Smooth muscle cell (in vitro differentiated cells): ENCODE measurements around the gene FAM81B. TPM values are rescaled to one million over a fixed set of nuclear protein-coding genes. Genes with fewer than 3 reads are reported as not detected.

Experiments used
- DNase-seq: peaks from one replicate; lab custom pipeline; 2025; ENCODE audit not compliant: unreplicated experiment; lab: John Stamatoyannopoulos, UW
- H2AFZ ChIP-seq: fragments of 200-600 bp; sonication (generic); 2 replicates; pipeline ENCODE4 v1.6.0; 2016; ENCODE audit warnings: antibody characterized with exemption, low read depth, mild to moderate bottlenecking
- H3F3A ChIP-seq: fragments of 200-600 bp; sonication (generic); 2 replicates; pipeline ENCODE4 v1.6.0; 2017; ENCODE audit warnings: antibody characterized with exemption, low read depth
- H3K27ac ChIP-seq: fragments of 200-600 bp; sonication (generic); 2 replicates; pipeline ENCODE4 v1.5.1; 2016; ENCODE audit warnings: low read depth, mild to moderate bottlenecking
- H3K27me3 ChIP-seq: fragments of 200-600 bp; sonication (generic); 2 replicates; pipeline ENCODE4 v1.6.1; 2016; ENCODE audit warnings: low read depth, mild to moderate bottlenecking
- H3K36me3 ChIP-seq: fragments of 200-600 bp; sonication (generic); 2 replicates; pipeline ENCODE4 v1.5.1; 2016; ENCODE audit warnings: low read depth
- H3K4me1 ChIP-seq: fragments of 200-600 bp; sonication (generic); 2 replicates; pipeline ENCODE4 v1.5.1; 2016; ENCODE audit warnings: low read depth
- H3K4me2 ChIP-seq: fragments of 200-600 bp; sonication (generic); 2 replicates; pipeline ENCODE4 v1.6.0; 2016; ENCODE audit warnings: mild to moderate bottlenecking
- H3K4me3 ChIP-seq: fragments of 200-600 bp; sonication (generic); 2 replicates; pipeline ENCODE4 v1.5.1; 2016; ENCODE audit warnings: mild to moderate bottlenecking
- H3K79me2 ChIP-seq: fragments of 200-600 bp; sonication (generic); 2 replicates; pipeline ENCODE4 v1.6.0; 2016; ENCODE audit warnings: low read depth, mild to moderate bottlenecking
- H3K9ac ChIP-seq: fragments of 200-600 bp; sonication (generic); 2 replicates; pipeline ENCODE4 v1.6.0; 2016; ENCODE audit warnings: low read depth
- H3K9me3 ChIP-seq: fragments of 200-600 bp; sonication (generic); replicated peaks from 2 replicates; pipeline ENCODE4 v1.5.1; 2016; ENCODE audit warnings: low read depth
- H4K20me1 ChIP-seq: fragments of 200-600 bp; sonication (generic); 2 replicates; pipeline ENCODE4 v1.6.0; 2016; ENCODE audit warnings: low read depth
- CTCF ChIP-seq: fragments of 200-600 bp; sonication (generic); IDR thresholded peaks from 2 replicates; pipeline ENCODE4 v1.5.1; 2017; ENCODE audit warnings: borderline replicate concordance, mild to moderate bottlenecking, antibody characterized with exemption; ENCODE audit not compliant: insufficient read depth, poor library complexity, severe bottlenecking
- WGBS: methylation state at CpG from one replicate; pipeline ENCODE4 v1.1.7; 2016; ENCODE audit warnings: low lambda C conversion rate; 5-methylcytosine and 5-hydroxymethylcytosine counted together
- polyA plus RNA-seq: library from polyadenylated mRNA; unstranded; fragments of >200 nt; fragmentation: Nextera tagmentation; extraction: Ambion mirVana; gene quantifications from 2 replicates; pipeline ENCODE4 v1.2.1, GENCODE V29; 2016
- total RNA-seq: library from RNA; depleted of rRNA; stranded (reverse); fragments of >200 nt; gene quantifications from 2 replicates; pipeline ENCODE4 v1.2.3, GENCODE V29; 2014

The FAM81B gene
- total and polyA plus RNA-seq, 2 experiments from 2014 or later = not detected

GRCh38 chr5:95471487-95471886 lies 80.3 kb downstream of the FAM81B start:
- Histone ChIP-seq H3K79me2 (no peaks in the 10 kb centered on the region), H3K9ac (no peak overlapping the region), H3K4me2 (peak overlapping the region; percentile 19), H3K27me3 (no peaks in the 10 kb centered on the region), H3K4me3 (no peak overlapping the region), H3K36me3 (peaks cover 16% of the 10 kb centered on the region), H3F3A (no peaks in the 10 kb centered on the region), H3K27ac (peak overlapping the region; percentile 28), H4K20me1 (peaks cover 15% of the 10 kb centered on the region), H3K4me1 (no peaks in the 10 kb centered on the region), H3K9me3 (no peaks in the 10 kb centered on the region), H2AFZ (no peak overlapping the region)
- DNase-seq = no peak
- WGBS = 95% methylated on average over 1 of the region's 1 CpG
- TF ChIP-seq CTCF = no peak

GRCh38 chr5:95471942-95472341 lies 80.8 kb downstream of the FAM81B start:
- peak overlapping the region; percentile 28 for H3K27ac ChIP-seq
- H3K79me2 ChIP-seq = no peaks in the 10 kb centered on the region
- no peak overlapping the region for H2AFZ ChIP-seq
- no peaks in the 10 kb centered on the region for H3K4me1 ChIP-seq
- DNase-seq = no peak
- no peak overlapping the region for H3K4me3 ChIP-seq
- H4K20me1 ChIP-seq = peaks cover 15% of the 10 kb centered on the region
- no peaks in the 10 kb centered on the region for H3F3A ChIP-seq
- H3K27me3 ChIP-seq = no peaks in the 10 kb centered on the region
- peak overlapping the region; percentile 19 for H3K4me2 ChIP-seq
- H3K9me3 ChIP-seq = no peaks in the 10 kb centered on the region
- peaks cover 16% of the 10 kb centered on the region for H3K36me3 ChIP-seq
- no peak overlapping the region for H3K9ac ChIP-seq
- TF ChIP-seq CTCF = no peak

GRCh38 chr5:95484421-95484820 lies 93.3 kb downstream of the FAM81B start:
- peaks cover 68% of the 10 kb centered on the region for H3K36me3 ChIP-seq
- H3K27ac ChIP-seq = no peak overlapping the region
- no peak overlapping the region for H3K9ac ChIP-seq
- peaks cover 10% of the 10 kb centered on the region for H3K79me2 ChIP-seq
- no peaks in the 10 kb centered on the region for H4K20me1 ChIP-seq
- no peak overlapping the region for H3K4me3 ChIP-seq
- H2AFZ ChIP-seq = no peak overlapping the region
- DNase-seq = no peak
- TF ChIP-seq CTCF = no peak
- peaks cover 21% of the 10 kb centered on the region for H3K9me3 ChIP-seq
- no peak overlapping the region for H3K4me2 ChIP-seq
- 94% methylated on average over 7 of the region's 7 CpGs for WGBS
- no peaks in the 10 kb centered on the region for H3K4me1 ChIP-seq
- H3F3A ChIP-seq = no peaks in the 10 kb centered on the region
- no peaks in the 10 kb centered on the region for H3K27me3 ChIP-seq

GRCh38 chr5:95486191-95486590 lies 95.0 kb downstream of the FAM81B start:
- Histone ChIP-seq H3K9ac (no peak overlapping the region), H3K9me3 (peaks cover 21% of the 10 kb centered on the region), H4K20me1 (no peaks in the 10 kb centered on the region), H3K4me2 (no peak overlapping the region), H3K36me3 (peaks cover 76% of the 10 kb centered on the region), H3K79me2 (peaks cover 12% of the 10 kb centered on the region), H3K27ac (no peak overlapping the region), H3K4me1 (no peaks in the 10 kb centered on the region), H3K4me3 (no peak overlapping the region), H2AFZ (no peak overlapping the region), H3K27me3 (no peaks in the 10 kb centered on the region), H3F3A (no peaks in the 10 kb centered on the region)
- WGBS = 98% methylated on average over 2 of the region's 2 CpGs
- DNase-seq = no peak
- TF ChIP-seq CTCF = no peak
